Tibial artery (tissue), 4 donors: ENCODE measurements around the gene IFT74.

Experiments
- DNase-seq, 2 donors: peaks; one replicate each; pipeline ENCODE4 v3.0.0-alpha.2; 2019
- H3K27ac ChIP-seq, 2 donors: fragments of 200-600 bp; sonication (generic) in 1 of 2; 1 replicate in 1 of 2; 2 replicates in 1 of 2; pipeline ENCODE4 v1.5.1; 2018 to 2019; ENCODE audit warnings: mild to moderate bottlenecking in 1 of 2
- H3K27me3 ChIP-seq, 2 donors: fragments of 200-600 bp; sonication (generic) in 1 of 2; one replicate each; pipeline versions ENCODE4 v1.5.1 to v1.6.0; 2016 to 2019
- H3K36me3 ChIP-seq, 3 donors: fragments of 200-600 bp; sonication (generic) in 2 of 3; one replicate each; pipeline ENCODE4 v1.5.1; 2016 to 2019; ENCODE audit warnings: mild to moderate bottlenecking in 2 of 3
- H3K4me1 ChIP-seq, 4 donors: fragments of 200-600 bp; sonication (generic) in 2 of 4; 1 replicate in 3 of 4; 2 replicates in 1 of 4; pipeline ENCODE4 v1.5.1; 2016 to 2019
- H3K4me3 ChIP-seq, 2 donors: fragments of 200-600 bp; sonication (generic) in 1 of 2; 1 replicate in 1 of 2; 2 replicates in 1 of 2; pipeline ENCODE4 v1.5.1; 2018 to 2019; ENCODE audit warnings: mild to moderate bottlenecking in 2 of 2
- H3K9me3 ChIP-seq, 3 donors: fragments of 200-600 bp; sonication (generic) in 1 of 3; one replicate each; pipeline ENCODE4 v1.5.1; 2016 to 2019
- CTCF ChIP-seq, 2 experiments: fragments of 200-600 bp in 1 of 2; fragments of 450-650 bp in 1 of 2; IDR thresholded peaks; one replicate each; pipeline ENCODE4 v1.5.1; 2017 to 2019; ENCODE audit warnings: antibody characterized with exemption in 2 of 2, mild to moderate bottlenecking in 1 of 2, moderate library complexity in 1 of 2
- intact Hi-C: fragments of 100-400 bp; cut with DNase I; formaldehyde crosslinking; loops from one replicate; pipeline ENCODE4 v1.15.0; 2023; ENCODE audit warnings: low total_unique reads

IFT74 gene

GRCh38 chr9:26974927-26975326 is 18.7 kb downstream of the IFT74 start:
- H3K9me3 ChIP-seq, result no peaks in the 10 kb centered on the region
- no peaks in the 10 kb centered on the region for H3K27me3 ChIP-seq
- intact Hi-C loops, result loop anchor here (5.0 kb wide), 1 partner anchor 228 kb away; no protein-coding TSS in a partner anchor
- no peak overlapping the region for H3K27ac ChIP-seq
- peaks cover 0 to 9% (median 4%) of the 10 kb centered on the region in 4 donors for H3K4me1 ChIP-seq
- no peak for TF ChIP-seq CTCF (IDR thresholded peaks at IDR 0.05)
- H3K36me3 ChIP-seq, result peaks cover 0 to 13% (median 5%) of the 10 kb centered on the region in 3 donors
- H3K4me3 ChIP-seq, result no peak overlapping the region
- no peak for DNase-seq

- no peak overlapping the region for H3K4me3 ChIP-seq
- peaks cover 0 to 18% (median 5%) of the 10 kb centered on the region in 3 donors for H3K36me3 ChIP-seq
- intact Hi-C loops, result loop anchor here (5.0 kb wide), 1 partner anchor 229 kb away; no protein-coding TSS in a partner anchor
- DNase-seq, result no peak
- peaks cover 0 to 9% (median 4%) of the 10 kb centered on the region in 4 donors for H3K4me1 ChIP-seq
- no peaks in the 10 kb centered on the region for H3K9me3 ChIP-seq
- H3K27me3 ChIP-seq, result no peaks in the 10 kb centered on the region
- no peak overlapping the region for H3K27ac ChIP-seq
- TF ChIP-seq CTCF (IDR thresholded peaks at IDR 0.05), result peak; percentile 32 to 44
Observed at GRCh38 chr9:26975728-26976707, 19.8 kb downstream of the IFT74 start.

- Histone ChIP-seq H3K27me3 (no peaks in the 10 kb centered on the region), H3K36me3 (peaks cover 29 to 59% (median 35%) of the 10 kb centered on the region in 3 donors), H3K9me3 (no peaks in the 10 kb centered on the region), H3K4me3 (no peak overlapping the region), H3K4me1 (no peaks in the 10 kb centered on the region), H3K27ac (no peak overlapping the region)
- intact Hi-C loops, result no loop called here
- no peak for DNase-seq
- no peak for TF ChIP-seq CTCF (IDR thresholded peaks at IDR 0.05)
Observed at GRCh38 chr9:26983340-26983739, 27.1 kb downstream of the IFT74 start.

GRCh38 chr9:26995810-26996209 is 39.6 kb downstream of the IFT74 start:
- no peak for TF ChIP-seq CTCF (IDR thresholded peaks at IDR 0.05)
- Histone ChIP-seq H3K4me3 (no peak overlapping the region), H3K27ac (no peak overlapping the region), H3K27me3 (no peaks in the 10 kb centered on the region), H3K4me1 (no peaks in the 10 kb centered on the region), H3K36me3 (peaks cover 6 to 20% (median 9%) of the 10 kb centered on the region in 3 donors), H3K9me3 (no peaks in the 10 kb centered on the region)
- intact Hi-C loops, result no loop called here
- no peak for DNase-seq

- Histone ChIP-seq H3K4me1 (no peaks in the 10 kb centered on the region), H3K4me3 (no peak overlapping the region), H3K27ac (no peak overlapping the region), H3K27me3 (no peaks in the 10 kb centered on the region), H3K36me3 (peaks cover 0 to 3% (median 0%) of the 10 kb centered on the region in 3 donors), H3K9me3 (no peaks in the 10 kb centered on the region)
- no peak for DNase-seq
- intact Hi-C loops, result no loop called here
- no peak for TF ChIP-seq CTCF (IDR thresholded peaks at IDR 0.05)
Observed at GRCh38 chr9:27003426-27004077, 47.3 kb downstream of the IFT74 start.
